Activated B cell treated with CpG ODN at 0.5 μM for 24 hours (primary cell): ENCODE data around the gene TRABD2B. TPM values are rescaled to one million over a fixed set of nuclear protein-coding genes. Genes with fewer than 3 reads are reported as not detected.

Experiments used
- ATAC-seq: fragments of 200-7000 bp; cut with Tn5 transposase; one replicate; pipeline ENCODE4 v1.10.0; 2021; ENCODE audit warnings: low read depth, mild to moderate bottlenecking, moderate library complexity
- CTCF ChIA-PET: fragments of 350-600 bp; sonication (Branson Sonifier 250); formaldehyde crosslinking; loops from one replicate; lab custom pipeline; 2021; ENCODE audit warnings: antibody characterized with exemption; lab: Charles Lee
- POLR2A ChIA-PET: fragments of 350-600 bp; sonication (Branson Sonifier 250); formaldehyde crosslinking; loops from one replicate; lab custom pipeline; 2021; ENCODE audit warnings: antibody characterized with exemption; lab: Charles Lee
- DNase-seq: peaks from one replicate; pipeline ENCODE4 v3.0.0; 2022
- H3K27ac Mint-ChIP-seq: one replicate; pipeline ENCODE4 v1.8.0; 2020; ENCODE audit warnings: mixed read lengths
- H3K27me3 Mint-ChIP-seq: one replicate; pipeline ENCODE4 v1.8.0; 2021; ENCODE audit warnings: mixed read lengths
- H3K36me3 Mint-ChIP-seq: one replicate; pipeline ENCODE4 v1.8.0; 2021; ENCODE audit warnings: low read depth, mixed read lengths
- H3K4me1 Mint-ChIP-seq: one replicate; pipeline ENCODE4 v1.8.0; 2021; ENCODE audit warnings: mixed read lengths
- H3K4me3 Mint-ChIP-seq: one replicate; pipeline ENCODE4 v1.8.0; 2020; ENCODE audit warnings: mild to moderate bottlenecking, mixed read lengths
- H3K9me3 Mint-ChIP-seq: one replicate; pipeline ENCODE4 v1.8.0; 2020; ENCODE audit warnings: mixed read lengths
- CTCF ChIP-seq: fragments of 200-600 bp; IDR thresholded peaks from one replicate; pipeline ENCODE4 v1.8.0; 2022; ENCODE audit warnings: antibody characterized with exemption, mild to moderate bottlenecking
- intact Hi-C: fragments of 100-400 bp; cut with micrococcal nuclease; formaldehyde crosslinking; loops from one replicate; pipeline ENCODE4 v1.15.1; 2024
- total RNA-seq: library from RNA; stranded (reverse); gene quantifications from 2 replicates; pipeline ENCODE4 v1.2.3, GENCODE V29; 2022

The TRABD2B gene
- total RNA-seq, 1 donor from 2014 or later, result not detected

GRCh38 chr1:47970882-47971281, 26.3 kb downstream of the TRABD2B start:
- DNase-seq (no peak), ATAC-seq (no peak)
- CTCF ChIA-PET, result no interaction called here
- POLR2A ChIA-PET, result no interaction called here
- TF ChIP-seq CTCF, result no peak
- H3K9me3 Mint-ChIP-seq, result no peaks in the 10 kb centered on the region
- H3K27me3 Mint-ChIP-seq, result peaks cover 9% of the 10 kb centered on the region
- H3K4me3 Mint-ChIP-seq, result no peak overlapping the region
- H3K4me1 Mint-ChIP-seq, result no peaks in the 10 kb centered on the region
- intact Hi-C loops, result no loop called here
- no peaks in the 10 kb centered on the region for H3K36me3 Mint-ChIP-seq
- no peak overlapping the region for H3K27ac Mint-ChIP-seq

- intact Hi-C loops, result no loop called here
- Mint-ChIP-seq H3K9me3 (no peaks in the 10 kb centered on the region), H3K36me3 (no peaks in the 10 kb centered on the region), H3K4me3 (no peak overlapping the region), H3K4me1 (no peaks in the 10 kb centered on the region), H3K27ac (no peak overlapping the region), H3K27me3 (peaks cover 9% of the 10 kb centered on the region)
- no peak for DNase-seq
- POLR2A ChIA-PET, result no interaction called here
- TF ChIP-seq CTCF, result no peak
- ATAC-seq, result no peak
- CTCF ChIA-PET, result no interaction called here
Measured at GRCh38 chr1:47969478-47969877, 27.7 kb downstream of the TRABD2B start.

- Mint-ChIP-seq H3K4me1 (no peaks in the 10 kb centered on the region), H3K9me3 (no peaks in the 10 kb centered on the region), H3K27ac (no peak overlapping the region), H3K4me3 (no peak overlapping the region), H3K27me3 (peaks cover 6% of the 10 kb centered on the region), H3K36me3 (no peaks in the 10 kb centered on the region)
- ChIA-PET POLR2A (no interaction called here), CTCF (no interaction called here)
- intact Hi-C loops, result no loop called here
- ATAC-seq (no peak), DNase-seq (no peak)
- no peak for TF ChIP-seq CTCF
Measured at GRCh38 chr1:47968556-47968888, 28.7 kb downstream of the TRABD2B start.

- no peak overlapping the region for H3K27ac Mint-ChIP-seq
- ChIA-PET POLR2A (no interaction called here), CTCF (no interaction called here)
- no peak overlapping the region for H3K4me3 Mint-ChIP-seq
- TF ChIP-seq CTCF, result no peak
- DNase-seq, result no peak
- intact Hi-C loops, result no loop called here
- no peak for ATAC-seq
- no peaks in the 10 kb centered on the region for H3K9me3 Mint-ChIP-seq
- no peaks in the 10 kb centered on the region for H3K4me1 Mint-ChIP-seq
- peaks cover 6% of the 10 kb centered on the region for H3K27me3 Mint-ChIP-seq
- H3K36me3 Mint-ChIP-seq, result no peaks in the 10 kb centered on the region
Measured at GRCh38 chr1:47967864-47968555, 29.2 kb downstream of the TRABD2B start.

GRCh38 chr1:47965816-47966215, 31.4 kb downstream of the TRABD2B start:
- CTCF ChIA-PET, result no interaction called here
- Mint-ChIP-seq H3K4me3 (no peak overlapping the region), H3K9me3 (no peaks in the 10 kb centered on the region), H3K4me1 (no peaks in the 10 kb centered on the region), H3K27me3 (peaks cover 6% of the 10 kb centered on the region), H3K27ac (no peak overlapping the region), H3K36me3 (no peaks in the 10 kb centered on the region)
- intact Hi-C loops, result no loop called here
- POLR2A ChIA-PET, result no interaction called here
- ATAC-seq (no peak), DNase-seq (no peak)
- TF ChIP-seq CTCF, result no peak
